Neuronal stem cell (in vitro differentiated cells): Measurements from ENCODE around the gene TIMM13.

Experiments used
- DNase-seq: peaks from one replicate; pipeline ENCODE4 v3.0.0-alpha.2; 2013; ENCODE audit warnings: low spot score
- H2AFZ ChIP-seq: one replicate; pipeline ENCODE4 v1.6.1; 2013; ENCODE audit warnings: mild to moderate bottlenecking, low read length, inconsistent platforms
- H2AK5ac ChIP-seq: 2 replicates; pipeline ENCODE4 v1.6.1; 2013; ENCODE audit warnings: low read depth, mild to moderate bottlenecking, inconsistent platforms, low read length, moderate library complexity, mixed read lengths
- H2BK120ac ChIP-seq: 2 replicates; pipeline ENCODE4 v1.6.1; 2013; ENCODE audit warnings: low read depth, mild to moderate bottlenecking, inconsistent platforms, low read length, moderate library complexity, mixed read lengths
- H2BK12ac ChIP-seq: one replicate; pipeline ENCODE4 v1.6.1; 2013; ENCODE audit warnings: low read length, inconsistent platforms
- H2BK15ac ChIP-seq: 2 replicates; pipeline ENCODE4 v1.6.1; 2013; ENCODE audit warnings: mild to moderate bottlenecking, low read length, inconsistent platforms, mixed read lengths
- H2BK5ac ChIP-seq: one replicate; pipeline ENCODE4 v1.6.1; 2013; ENCODE audit warnings: inconsistent platforms, mild to moderate bottlenecking, low read length, moderate library complexity
- H3K14ac ChIP-seq: one replicate; pipeline ENCODE4 v1.6.1; 2013; ENCODE audit warnings: low read length, inconsistent platforms
- H3K18ac ChIP-seq: 2 replicates; pipeline ENCODE4 v1.6.1; 2013; ENCODE audit warnings: low read length, inconsistent platforms
- H3K23ac ChIP-seq: 2 replicates; pipeline ENCODE4 v1.6.1; 2013; ENCODE audit warnings: low read depth, mild to moderate bottlenecking, mixed read lengths, low read length, inconsistent platforms; ENCODE audit not compliant: poor library complexity
- H3K27ac ChIP-seq: replicated peaks from 3 replicates; pipeline ENCODE4 v1.5.1; 2013; ENCODE audit warnings: low read length, inconsistent platforms
- H3K27me3 ChIP-seq, 3 experiments: 2 replicates each; pipeline ENCODE4 v1.6.1; 2013; ENCODE audit warnings: low read length in 3 of 3, mild to moderate bottlenecking in 2 of 3, inconsistent platforms in 1 of 3, low read depth in 1 of 3, mixed read lengths in 1 of 3, moderate library complexity in 1 of 3; ENCODE audit not compliant: control insufficient read depth in 3 of 3, insufficient read depth in 3 of 3
- H3K36me3 ChIP-seq, 2 donors: replicated peaks in 1 of 2; 2 replicates each; pipeline ENCODE4 v1.6.1; 2013; ENCODE audit warnings: low read length in 2 of 2; ENCODE audit not compliant: control insufficient read depth in 2 of 2, insufficient read depth in 2 of 2
- H3K4ac ChIP-seq: 2 replicates; pipeline ENCODE4 v1.6.1; 2013; ENCODE audit warnings: inconsistent platforms, mild to moderate bottlenecking, low read length, moderate library complexity
- H3K4me1 ChIP-seq, 2 donors: 1 replicate in 1 of 2; 2 replicates in 1 of 2; pipeline ENCODE4 v1.6.1; 2013; ENCODE audit warnings: low read length in 2 of 2, low read depth in 1 of 2; ENCODE audit not compliant: control insufficient read depth in 2 of 2, insufficient read depth in 1 of 2
- H3K4me2 ChIP-seq: one replicate; pipeline ENCODE4 v1.6.1; 2013; ENCODE audit warnings: mild to moderate bottlenecking, low read length, inconsistent platforms; ENCODE audit not compliant: insufficient read depth, poor library complexity, severe bottlenecking
- H3K4me3 ChIP-seq, 2 donors: 2 replicates each; pipeline ENCODE4 v1.5.1; 2013; ENCODE audit warnings: low read length in 2 of 2, mild to moderate bottlenecking in 2 of 2, inconsistent platforms in 1 of 2, moderate library complexity in 1 of 2
- H3K79me1 ChIP-seq: one replicate; pipeline ENCODE4 v1.6.1; 2013; ENCODE audit warnings: low read depth, mild to moderate bottlenecking, inconsistent platforms, low read length, moderate library complexity
- H3K9ac ChIP-seq: one replicate; pipeline ENCODE4 v1.6.1; 2013; ENCODE audit warnings: mild to moderate bottlenecking, low read depth, low read length, inconsistent platforms; ENCODE audit not compliant: poor library complexity
- H3K9me3 ChIP-seq, 2 donors: replicated peaks in 1 of 2; 2 replicates each; pipeline versions ENCODE3 to v1.6.1; 2013; ENCODE audit warnings: low read length in 2 of 2, mild to moderate bottlenecking in 2 of 2, inconsistent platforms in 1 of 2, low read depth in 1 of 2, mixed read lengths in 1 of 2, moderate library complexity in 1 of 2; ENCODE audit not compliant: control insufficient read depth in 2 of 2, insufficient read depth in 1 of 2
- H4K8ac ChIP-seq: one replicate; pipeline ENCODE4 v1.6.1; 2013; ENCODE audit warnings: low read depth, mild to moderate bottlenecking, inconsistent platforms, low read length, moderate library complexity
- H4K91ac ChIP-seq: one replicate; pipeline ENCODE4 v1.6.1; 2013; ENCODE audit warnings: low read length, low read depth, mild to moderate bottlenecking, inconsistent platforms; ENCODE audit not compliant: poor library complexity
- WGBS, 2 donors: extraction: QIAGEN DNeasy Blood & Tissue Kit; methylation state at CpG; one replicate each; pipeline ENCODE4 v1.1.7; 2013; ENCODE audit warnings: missing lambda C conversion rate in 2 of 2, mixed read lengths in 1 of 2; ENCODE audit not compliant: insufficient read length in 2 of 2, insufficient replicate concordance in 1 of 2; ENCODE audit errors: extremely low coverage in 2 of 2; 5-methylcytosine and 5-hydroxymethylcytosine counted together

TIMM13 gene

DNA sequence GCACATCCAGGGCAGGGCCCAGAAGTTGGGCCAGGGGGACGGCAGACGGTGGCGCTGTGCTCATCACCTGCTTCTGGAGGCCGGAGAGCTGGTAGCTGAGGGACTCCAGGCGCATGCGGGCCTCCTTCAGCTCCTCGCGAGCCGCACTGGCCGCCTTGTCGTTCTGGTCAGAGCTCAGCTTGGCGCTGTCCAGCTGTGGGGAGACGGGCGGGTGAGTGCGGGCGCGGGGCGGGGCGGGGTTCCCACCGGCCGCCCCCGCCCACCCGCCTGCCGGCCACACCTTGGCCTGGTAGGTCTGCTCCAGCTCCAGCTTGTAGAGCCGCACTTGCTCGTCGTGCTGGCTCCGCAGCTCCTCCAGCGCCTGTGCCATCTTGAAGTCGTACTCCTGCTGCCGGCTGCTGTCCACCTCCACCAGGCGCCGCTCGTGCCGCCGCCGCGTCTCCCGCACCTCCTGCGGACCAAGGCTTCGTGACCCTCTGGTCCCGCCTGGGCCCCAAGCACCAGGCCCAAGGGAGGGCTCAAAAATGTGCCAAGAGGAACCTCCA, 7.4 kb upstream of the TIMM13 start:
- Histone ChIP-seq H4K91ac (no peak overlapping the region), H3K27me3 (no peaks in the 10 kb centered on the region), H2BK12ac (no peak overlapping the region), H3K9me3 (no peaks in the 10 kb centered on the region), H3K36me3 (peaks cover 62 to 77% of the 10 kb centered on the region in 2 donors), H2BK15ac (no peak overlapping the region), H4K8ac (no peak overlapping the region), H3K4ac (no peak overlapping the region), H2AFZ (no peak overlapping the region), H3K27ac (no peak overlapping the region), H3K23ac (no peak overlapping the region), H3K14ac (no peak overlapping the region), H2BK120ac (no peak overlapping the region), H3K9ac (no peak overlapping the region), H3K4me2 (no peak overlapping the region), H3K4me3 (no peak overlapping the region), H2AK5ac (no peak overlapping the region), H2BK5ac (peak overlapping the region; percentile 82), H3K4me1 (no peaks in the 10 kb centered on the region), H3K18ac (no peak overlapping the region), H3K79me1 (peaks cover 20% of the 10 kb centered on the region)
- no peak for DNase-seq
- no CpG with 5 or more reads among the region's 42 CpGs for WGBS, 2 donors

DNA sequence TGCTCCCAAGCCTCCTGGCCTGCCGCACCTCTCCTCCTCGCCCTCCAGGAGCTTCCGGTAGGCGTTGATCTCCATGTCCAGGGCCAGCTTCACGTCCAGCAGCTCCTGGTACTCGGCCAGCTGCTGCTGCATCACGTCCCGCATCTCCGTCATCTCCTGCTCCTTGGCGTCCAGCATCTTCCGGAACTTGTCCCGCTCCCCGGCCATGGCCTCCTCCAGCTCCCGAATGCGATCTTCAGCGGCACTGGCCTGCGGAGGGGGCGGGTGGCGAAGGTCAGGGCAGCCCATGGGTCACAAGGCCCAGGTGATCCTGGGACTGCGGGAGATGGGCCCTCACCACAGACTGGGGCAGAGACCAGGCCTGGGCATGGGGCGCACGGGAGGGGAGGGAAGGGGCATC, 6.9 kb upstream of the TIMM13 start:
- WGBS, 2 donors: no CpG with 5 or more reads among the region's 22 CpGs
- Histone ChIP-seq H3K4me2 (no peak overlapping the region), H2AK5ac (no peak overlapping the region), H3K14ac (no peak overlapping the region), H2BK5ac (no peak overlapping the region), H3K27ac (no peak overlapping the region), H3K4me1 (no peaks in the 10 kb centered on the region), H2BK120ac (no peak overlapping the region), H3K36me3 (peaks cover 62 to 80% of the 10 kb centered on the region in 2 donors), H3K9ac (no peak overlapping the region), H2BK15ac (no peak overlapping the region), H3K4me3 (no peak overlapping the region), H3K4ac (no peak overlapping the region), H2AFZ (no peak overlapping the region), H3K79me1 (peaks cover 20% of the 10 kb centered on the region), H4K91ac (no peak overlapping the region), H3K23ac (peak overlapping the region; percentile 65), H4K8ac (peak overlapping the region; percentile 43), H3K9me3 (no peaks in the 10 kb centered on the region), H3K27me3 (no peaks in the 10 kb centered on the region), H3K18ac (no peak overlapping the region), H2BK12ac (no peak overlapping the region)
- DNase-seq: no peak

GRCh38 chr19:2433854-2434253, 6.5 kb upstream of the TIMM13 start:
- Histone ChIP-seq H2BK5ac (no peak overlapping the region), H4K8ac (no peak overlapping the region), H3K27ac (no peak overlapping the region), H3K4ac (no peak overlapping the region), H3K36me3 (peaks cover 59 to 80% of the 10 kb centered on the region in 2 donors), H2BK12ac (no peak overlapping the region), H3K9me3 (no peaks in the 10 kb centered on the region), H3K79me1 (peaks cover 19% of the 10 kb centered on the region), H2AK5ac (no peak overlapping the region), H3K9ac (no peak overlapping the region), H3K4me1 (no peaks in the 10 kb centered on the region), H2BK120ac (no peak overlapping the region), H4K91ac (no peak overlapping the region), H2AFZ (no peak overlapping the region), H3K14ac (no peak overlapping the region), H3K27me3 (no peaks in the 10 kb centered on the region), H3K18ac (no peak overlapping the region), H3K23ac (peak overlapping the region; percentile 65), H2BK15ac (no peak overlapping the region), H3K4me2 (no peak overlapping the region), H3K4me3 (no peak overlapping the region)
- DNase-seq: no peak
- WGBS, 2 donors: no CpG with 5 or more reads among the region's 30 CpGs

- H2BK5ac ChIP-seq: no peak overlapping the region
- no peak overlapping the region for H3K9ac ChIP-seq
- no peak overlapping the region for H4K91ac ChIP-seq
These were observed 4.9 kb upstream of the TIMM13 start for GRCh38 chr19:2432131-2432848.

More at GRCh38 chr19:2432131-2432848, 4.9 kb upstream of the TIMM13 start:
- Histone ChIP-seq H3K4ac (no peak overlapping the region), H2AFZ (no peak overlapping the region), H4K8ac (no peak overlapping the region), H3K18ac (no peak overlapping the region), H3K4me2 (no peak overlapping the region), H3K27me3 (no peaks in the 10 kb centered on the region), H2BK15ac (no peak overlapping the region), H3K36me3 (peaks cover 45 to 66% of the 10 kb centered on the region in 2 donors), H3K14ac (no peak overlapping the region), H3K27ac (no peak overlapping the region), H3K4me1 (peaks cover 3 to 7% of the 10 kb centered on the region in 2 donors), H3K79me1 (peaks cover 13% of the 10 kb centered on the region), H2AK5ac (no peak overlapping the region), H3K23ac (no peak overlapping the region), H2BK120ac (no peak overlapping the region), H3K9me3 (no peaks in the 10 kb centered on the region), H2BK12ac (no peak overlapping the region), H3K4me3 (no peak overlapping the region)
- no peak for DNase-seq
- WGBS, 2 donors: no CpG with 5 or more reads among the region's 25 CpGs
